Tongue (tissue), 2 donors: ENCODE data around the gene DNMT3B. TPM values are rescaled to one million over a fixed set of nuclear protein-coding genes. Genes with fewer than 3 reads are reported as not detected.
"Not testable (repeated sequence)": the region's sequence is repeated elsewhere in the genome, so short reads cannot be mapped to it uniquely, and the experiment has no call there.

ENCODE experiments used
- DNase-seq: peaks from one replicate; pipeline ENCODE4 v3.0.0-alpha.2; 2015
- total RNA-seq: library from RNA; depleted of rRNA; stranded (reverse); fragments of >200 nt; gene quantifications from one replicate; pipeline ENCODE4 v1.2.3, GENCODE V29; 2014

DNMT3B gene
- total RNA-seq, 1 donor from 2014 or later = 2.9 TPM

- no peak for DNase-seq
These were observed 1.2 kb downstream of the DNMT3B start for GRCh38 chr20:32763202-32764004.

- DNase-seq = no peak
These were observed 2.1 kb downstream of the DNMT3B start for GRCh38 chr20:32764005-32764960.

GRCh38 chr20:32765230-32765875 lies 3.2 kb downstream of the DNMT3B start:
- DNase-seq = not testable (repeated sequence)

- DNase-seq = no peak
These were observed 5.4 kb downstream of the DNMT3B start for GRCh38 chr20:32767418-32768198.

- DNase-seq = no peak
These were observed 9.9 kb downstream of the DNMT3B start for GRCh38 chr20:32772046-32772445.

GRCh38 chr20:32773223-32773622 lies 11.0 kb downstream of the DNMT3B start:
- DNase-seq = no peak

- DNase-seq = no peak
These were observed 11.7 kb downstream of the DNMT3B start for GRCh38 chr20:32773855-32774254.

GRCh38 chr20:32775336-32775991 lies 13.3 kb downstream of the DNMT3B start:
- no peak for DNase-seq

- no peak for DNase-seq
These were observed 15.2 kb downstream of the DNMT3B start for GRCh38 chr20:32777177-32777956.

- DNase-seq = no peak
These were observed 17.5 kb downstream of the DNMT3B start for GRCh38 chr20:32779500-32780211.

- no peak for DNase-seq
These were observed 18.1 kb downstream of the DNMT3B start for GRCh38 chr20:32780278-32780677.

- no peak for DNase-seq
These were observed 18.8 kb downstream of the DNMT3B start for GRCh38 chr20:32780749-32781655.

- DNase-seq = no peak
These were observed 22.3 kb downstream of the DNMT3B start for GRCh38 chr20:32784369-32785080.

- no peak for DNase-seq
These were observed 24.0 kb downstream of the DNMT3B start for GRCh38 chr20:32786059-32786760.

GRCh38 chr20:32787168-32787567 lies 25.0 kb downstream of the DNMT3B start:
- DNase-seq = no peak

- peak; percentile 90 for DNase-seq
These were observed 27.9 kb downstream of the DNMT3B start for GRCh38 chr20:32789896-32790750.
